Chondrocyte (in vitro differentiated cells): ENCODE measurements around the gene SPIRE1. TPM values are rescaled to one million over a fixed set of nuclear protein-coding genes. Genes with fewer than 3 reads are reported as not detected.

Source experiments
- DNase-seq: peaks from one replicate; pipeline ENCODE4 v3.0.0; 2021; ENCODE audit warnings: mixed read lengths, low spot score
- H3K27ac Mint-ChIP-seq: one replicate; pipeline ENCODE4 v1.8.0; 2021; ENCODE audit warnings: mild to moderate bottlenecking, moderate library complexity, mixed read lengths; ENCODE audit not compliant: unreplicated experiment
- H3K27me3 Mint-ChIP-seq: 2 replicates; pipeline ENCODE4 v1.8.0; 2021; ENCODE audit warnings: low read depth, mixed read lengths
- H3K36me3 Mint-ChIP-seq: 2 replicates; pipeline ENCODE4 v1.8.0; 2021; ENCODE audit warnings: low read depth, mixed read lengths
- H3K4me1 Mint-ChIP-seq: 2 replicates; pipeline ENCODE4 v1.8.0; 2021; ENCODE audit warnings: low read depth, mild to moderate bottlenecking, mixed read lengths
- H3K4me3 Mint-ChIP-seq: one replicate; pipeline ENCODE4 v1.8.0; 2021; ENCODE audit warnings: mild to moderate bottlenecking, moderate library complexity, mixed read lengths; ENCODE audit not compliant: unreplicated experiment
- H3K9me3 Mint-ChIP-seq: 2 replicates; pipeline ENCODE4 v1.8.0; 2021; ENCODE audit warnings: low read depth, mixed read lengths
- total RNA-seq: library from RNA; stranded (reverse); gene quantifications from 3 replicates; pipeline ENCODE4 v1.2.1, GENCODE V29; 2021
- TF ChIP-seq, protein P1 (sequence below): fragments of 200-600 bp; sonication (generic); IDR thresholded peaks from 2 replicates; pipeline ENCODE4 v1.5.0; 2021; ENCODE audit warnings: antibody characterized with exemption, mild to moderate bottlenecking, moderate library complexity

Gene SPIRE1
- total RNA-seq, 1 donor from 2014 or later = 57.8 TPM

DNA sequence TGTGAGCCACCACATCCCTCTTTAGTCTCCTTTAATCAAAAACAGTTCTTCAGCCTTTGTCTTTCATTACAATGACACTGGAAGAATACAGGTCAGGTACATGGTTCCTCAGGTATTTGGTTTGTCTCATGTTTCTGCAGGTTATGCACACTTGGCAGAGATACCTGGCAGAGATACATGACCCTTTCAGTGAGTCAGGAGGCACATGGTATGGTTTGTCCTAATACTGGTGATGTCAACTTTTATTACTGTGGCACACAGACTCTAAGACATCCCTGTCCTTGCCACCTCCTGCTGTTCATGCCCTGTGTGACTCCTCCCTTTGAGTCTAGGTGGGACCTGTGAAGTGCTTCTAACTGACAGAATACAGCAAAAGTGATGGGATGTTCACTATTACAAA lies 58.4 kb downstream of the SPIRE1 start:
- Mint-ChIP-seq H3K9me3 (no peaks in the 10 kb centered on the region), H3K36me3 (no peaks in the 10 kb centered on the region), H3K27ac (peak overlapping the region; percentile 78), H3K4me1 (peaks cover 84% of the 10 kb centered on the region), H3K4me3 (no peak overlapping the region), H3K27me3 (no peaks in the 10 kb centered on the region)
- TF ChIP-seq, protein P1, sequence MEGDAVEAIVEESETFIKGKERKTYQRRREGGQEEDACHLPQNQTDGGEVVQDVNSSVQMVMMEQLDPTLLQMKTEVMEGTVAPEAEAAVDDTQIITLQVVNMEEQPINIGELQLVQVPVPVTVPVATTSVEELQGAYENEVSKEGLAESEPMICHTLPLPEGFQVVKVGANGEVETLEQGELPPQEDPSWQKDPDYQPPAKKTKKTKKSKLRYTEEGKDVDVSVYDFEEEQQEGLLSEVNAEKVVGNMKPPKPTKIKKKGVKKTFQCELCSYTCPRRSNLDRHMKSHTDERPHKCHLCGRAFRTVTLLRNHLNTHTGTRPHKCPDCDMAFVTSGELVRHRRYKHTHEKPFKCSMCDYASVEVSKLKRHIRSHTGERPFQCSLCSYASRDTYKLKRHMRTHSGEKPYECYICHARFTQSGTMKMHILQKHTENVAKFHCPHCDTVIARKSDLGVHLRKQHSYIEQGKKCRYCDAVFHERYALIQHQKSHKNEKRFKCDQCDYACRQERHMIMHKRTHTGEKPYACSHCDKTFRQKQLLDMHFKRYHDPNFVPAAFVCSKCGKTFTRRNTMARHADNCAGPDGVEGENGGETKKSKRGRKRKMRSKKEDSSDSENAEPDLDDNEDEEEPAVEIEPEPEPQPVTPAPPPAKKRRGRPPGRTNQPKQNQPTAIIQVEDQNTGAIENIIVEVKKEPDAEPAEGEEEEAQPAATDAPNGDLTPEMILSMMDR = no peak
- no peak for DNase-seq

- peaks cover 81% of the 10 kb centered on the region for H3K4me1 Mint-ChIP-seq
Observed at GRCh38 chr18:12598181-12598930, 59.6 kb downstream of the SPIRE1 start.

GRCh38 chr18:12597760-12598159 lies 60.1 kb downstream of the SPIRE1 start:
- Mint-ChIP-seq H3K4me1 (peaks cover 75% of the 10 kb centered on the region), H3K36me3 (no peaks in the 10 kb centered on the region), H3K27ac (peak overlapping the region; percentile 97), H3K4me3 (peak overlapping the region; percentile 17), H3K27me3 (no peaks in the 10 kb centered on the region), H3K9me3 (no peaks in the 10 kb centered on the region)
- no peak for DNase-seq
- TF ChIP-seq, protein P1 = no peak

More at GRCh38 chr18:12598181-12598930, 59.6 kb downstream of the SPIRE1 start:
- DNase-seq = no peak
- peak overlapping the region; percentile 97 for H3K27ac Mint-ChIP-seq
- no peaks in the 10 kb centered on the region for H3K36me3 Mint-ChIP-seq
- no peaks in the 10 kb centered on the region for H3K9me3 Mint-ChIP-seq
- no peaks in the 10 kb centered on the region for H3K27me3 Mint-ChIP-seq
- TF ChIP-seq, protein P1 = no peak
- H3K4me3 Mint-ChIP-seq = peak overlapping the region; percentile 31

GRCh38 chr18:12595571-12596255 lies 62.2 kb downstream of the SPIRE1 start:
- Mint-ChIP-seq H3K4me1 (peaks cover 66% of the 10 kb centered on the region), H3K4me3 (no peak overlapping the region), H3K36me3 (no peaks in the 10 kb centered on the region), H3K27ac (peak overlapping the region; percentile 62), H3K9me3 (no peaks in the 10 kb centered on the region), H3K27me3 (no peaks in the 10 kb centered on the region)
- DNase-seq = no peak
- TF ChIP-seq, protein P1 = no peak

DNA sequence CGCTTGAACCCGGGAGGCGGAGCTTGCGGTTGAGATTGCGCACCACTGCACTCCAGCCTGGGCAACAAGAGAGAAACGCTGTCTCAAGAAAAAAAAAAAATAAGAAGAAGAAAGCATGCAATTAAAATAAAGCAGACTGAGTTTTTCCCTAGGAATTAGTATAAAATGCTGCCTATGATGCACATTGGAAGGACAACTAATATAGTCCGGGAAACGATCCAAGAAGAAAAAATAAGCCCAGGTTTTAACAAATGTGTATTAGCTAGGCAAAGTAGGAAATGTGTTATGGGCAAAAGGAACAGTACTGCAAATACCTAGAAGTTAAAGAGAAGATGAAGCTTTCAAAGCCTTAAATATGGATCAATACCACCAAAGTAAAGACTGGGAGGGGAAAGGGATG lies 64.0 kb downstream of the SPIRE1 start:
- H3K27ac Mint-ChIP-seq = peak overlapping the region; percentile 65
- H3K9me3 Mint-ChIP-seq = no peaks in the 10 kb centered on the region
- no peak for DNase-seq
- TF ChIP-seq, protein P1 = no peak
- no peaks in the 10 kb centered on the region for H3K27me3 Mint-ChIP-seq
- no peaks in the 10 kb centered on the region for H3K36me3 Mint-ChIP-seq
- H3K4me1 Mint-ChIP-seq = peaks cover 57% of the 10 kb centered on the region
- no peak overlapping the region for H3K4me3 Mint-ChIP-seq
